Measurements from ENCODE around the gene ARNT2. TPM values are rescaled to one million over a fixed set of nuclear protein-coding genes. Genes with fewer than 3 reads are reported as not detected.

The ARNT2 gene
- total RNA-seq, 2 experiments from 2014 or later: 0.34 TPM; not detected in 1

GRCh38 chr15:80549191-80549590 lies 145.0 kb downstream of the ARNT2 start:
- H3K36me3 Mint-ChIP-seq (ENCODE audit: low read depth): no peaks in the 10 kb centered on the region
- H3K9me3 Mint-ChIP-seq: no peaks in the 10 kb centered on the region
- ChIA-PET CTCF (no interaction called here), POLR2A (no interaction called here)
- H3K4me1 Mint-ChIP-seq (ENCODE audit: low read depth): no peaks in the 10 kb centered on the region
- H3K4me3 Mint-ChIP-seq: no peak overlapping the region
- intact Hi-C loops (cut with micrococcal nuclease): no loop called here
- peaks cover 29% of the 10 kb centered on the region for H3K27me3 Mint-ChIP-seq
- DNase-seq: no peak
- no peak for ATAC-seq
- no peak overlapping the region for H3K27ac Mint-ChIP-seq
- TF ChIP-seq, protein P1, sequence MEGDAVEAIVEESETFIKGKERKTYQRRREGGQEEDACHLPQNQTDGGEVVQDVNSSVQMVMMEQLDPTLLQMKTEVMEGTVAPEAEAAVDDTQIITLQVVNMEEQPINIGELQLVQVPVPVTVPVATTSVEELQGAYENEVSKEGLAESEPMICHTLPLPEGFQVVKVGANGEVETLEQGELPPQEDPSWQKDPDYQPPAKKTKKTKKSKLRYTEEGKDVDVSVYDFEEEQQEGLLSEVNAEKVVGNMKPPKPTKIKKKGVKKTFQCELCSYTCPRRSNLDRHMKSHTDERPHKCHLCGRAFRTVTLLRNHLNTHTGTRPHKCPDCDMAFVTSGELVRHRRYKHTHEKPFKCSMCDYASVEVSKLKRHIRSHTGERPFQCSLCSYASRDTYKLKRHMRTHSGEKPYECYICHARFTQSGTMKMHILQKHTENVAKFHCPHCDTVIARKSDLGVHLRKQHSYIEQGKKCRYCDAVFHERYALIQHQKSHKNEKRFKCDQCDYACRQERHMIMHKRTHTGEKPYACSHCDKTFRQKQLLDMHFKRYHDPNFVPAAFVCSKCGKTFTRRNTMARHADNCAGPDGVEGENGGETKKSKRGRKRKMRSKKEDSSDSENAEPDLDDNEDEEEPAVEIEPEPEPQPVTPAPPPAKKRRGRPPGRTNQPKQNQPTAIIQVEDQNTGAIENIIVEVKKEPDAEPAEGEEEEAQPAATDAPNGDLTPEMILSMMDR (IDR thresholded peaks at IDR 0.05): no peak

DNA sequence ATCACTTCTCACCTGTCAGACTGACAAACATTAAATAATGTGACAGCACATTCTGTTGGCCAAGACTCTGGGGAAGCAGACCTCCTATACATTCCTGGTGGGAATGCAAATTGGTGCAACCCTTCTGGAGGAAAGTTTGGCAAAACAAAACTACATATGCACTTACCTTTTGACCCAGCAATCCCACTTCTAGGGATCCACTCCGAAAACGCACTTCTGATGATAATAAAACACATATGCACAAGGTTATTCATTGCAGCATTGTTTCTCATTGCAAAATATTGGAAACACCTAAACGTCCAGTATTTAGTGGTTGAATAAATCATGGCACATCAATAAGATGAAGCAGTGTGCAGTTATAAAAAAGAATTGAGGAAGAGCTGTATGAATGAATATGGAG lies 145.5 kb downstream of the ARNT2 start:
- Mint-ChIP-seq H3K27me3 (peaks cover 24% of the 10 kb centered on the region), H3K4me3 (no peak overlapping the region), H3K4me1 (ENCODE audit: low read depth) (no peaks in the 10 kb centered on the region), H3K36me3 (ENCODE audit: low read depth) (no peaks in the 10 kb centered on the region), H3K27ac (no peak overlapping the region), H3K9me3 (no peaks in the 10 kb centered on the region)
- DNase-seq (no peak), ATAC-seq (no peak)
- POLR2A ChIA-PET: no interaction called here
- TF ChIP-seq, protein P1 (IDR thresholded peaks at IDR 0.05): no peak
- CTCF ChIA-PET: no interaction called here
- intact Hi-C loops (cut with micrococcal nuclease): no loop called here

DNA sequence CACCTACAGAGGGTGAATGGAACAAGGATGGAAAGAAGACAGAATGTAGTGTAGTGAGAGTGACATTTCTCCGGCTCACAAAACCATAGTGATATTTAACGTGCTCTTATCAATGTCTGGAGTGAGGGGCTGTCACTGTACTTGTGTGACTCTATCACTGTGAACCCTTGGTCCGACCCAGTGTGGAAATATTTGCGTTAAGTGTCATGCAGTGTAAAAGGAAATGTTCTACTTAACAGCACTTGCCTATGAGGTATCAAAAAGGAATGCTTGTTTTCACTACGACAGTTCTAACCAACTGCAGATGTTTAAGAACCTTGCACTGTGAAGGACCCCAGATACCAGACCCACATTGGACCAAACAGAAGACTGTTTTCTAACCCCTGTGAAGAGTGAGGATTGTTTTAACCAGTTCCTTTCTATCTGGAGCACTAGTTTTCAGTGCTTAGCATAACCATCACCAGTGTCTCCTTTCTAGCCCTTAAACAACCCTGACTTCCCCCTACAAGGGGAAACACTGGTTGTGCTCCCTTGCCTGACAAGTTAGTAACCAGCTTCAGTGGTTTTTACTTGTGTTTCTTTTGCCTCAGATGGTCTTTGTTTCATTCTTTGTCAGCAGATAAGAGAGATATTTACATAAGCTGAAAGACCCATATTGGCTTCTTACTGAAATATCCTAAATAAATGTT lies 146.2 kb downstream of the ARNT2 start:
- H3K27me3 Mint-ChIP-seq: peaks cover 21% of the 10 kb centered on the region
- H3K36me3 Mint-ChIP-seq (ENCODE audit: low read depth): no peaks in the 10 kb centered on the region
- POLR2A ChIA-PET: no interaction called here
- no peaks in the 10 kb centered on the region for H3K9me3 Mint-ChIP-seq
- CTCF ChIA-PET: no interaction called here
- intact Hi-C loops (cut with micrococcal nuclease): no loop called here
- no peaks in the 10 kb centered on the region for H3K4me1 Mint-ChIP-seq (ENCODE audit: low read depth)
- DNase-seq (no peak), ATAC-seq (no peak)
- H3K4me3 Mint-ChIP-seq: no peak overlapping the region
- TF ChIP-seq, protein P1 (IDR thresholded peaks at IDR 0.05): no peak
- no peak overlapping the region for H3K27ac Mint-ChIP-seq

DNA sequence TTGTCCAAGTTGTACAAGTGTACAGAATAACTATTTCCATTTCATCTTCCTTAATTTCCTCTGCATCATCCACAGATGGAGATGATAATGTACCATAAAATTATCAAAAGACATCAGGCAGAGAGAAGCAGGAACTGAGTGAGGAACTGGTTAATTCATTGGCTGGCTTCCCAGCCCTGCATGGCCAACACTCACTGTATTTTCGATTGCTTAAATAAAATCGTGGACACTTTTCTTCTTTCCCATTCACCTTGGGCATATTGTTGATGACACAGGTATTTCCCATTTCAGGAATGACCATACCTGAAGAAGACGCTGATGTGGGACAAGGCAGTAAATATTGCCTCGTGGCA lies 146.7 kb downstream of the ARNT2 start:
- intact Hi-C loops (cut with micrococcal nuclease): no loop called here
- no peaks in the 10 kb centered on the region for H3K4me1 Mint-ChIP-seq (ENCODE audit: low read depth)
- H3K4me3 Mint-ChIP-seq: no peak overlapping the region
- no peak for ATAC-seq
- ChIA-PET POLR2A (no interaction called here), CTCF (no interaction called here)
- TF ChIP-seq, protein P1 (IDR thresholded peaks at IDR 0.05): no peak
- no peak overlapping the region for H3K27ac Mint-ChIP-seq
- H3K36me3 Mint-ChIP-seq (ENCODE audit: low read depth): no peaks in the 10 kb centered on the region
- DNase-seq: no peak
- H3K27me3 Mint-ChIP-seq: peaks cover 20% of the 10 kb centered on the region
- H3K9me3 Mint-ChIP-seq: no peaks in the 10 kb centered on the region

GRCh38 chr15:80551348-80551747 lies 147.2 kb downstream of the ARNT2 start:
- POLR2A ChIA-PET: no interaction called here
- Mint-ChIP-seq H3K4me1 (ENCODE audit: low read depth) (no peaks in the 10 kb centered on the region), H3K27ac (no peak overlapping the region), H3K36me3 (ENCODE audit: low read depth) (no peaks in the 10 kb centered on the region), H3K4me3 (no peak overlapping the region), H3K27me3 (peaks cover 18% of the 10 kb centered on the region), H3K9me3 (no peaks in the 10 kb centered on the region)
- intact Hi-C loops (cut with micrococcal nuclease): no loop called here
- ATAC-seq (no peak), DNase-seq (no peak)
- TF ChIP-seq, protein P1 (IDR thresholded peaks at IDR 0.05): no peak
- CTCF ChIA-PET: no interaction called here

Data from activated CD8-positive, alpha-beta T cell treated with anti-CD3 and anti-CD28 coated beads for 36 hours (primary cell).